Osteoblast (primary cell): ENCODE results near the gene ADAM22. TPM values are rescaled to one million over a fixed set of nuclear protein-coding genes. Genes with fewer than 3 reads are reported as not detected.

Experiments used
- DNase-seq: peaks from one replicate; pipeline ENCODE4 v3.0.0; 2011; ENCODE audit warnings: low spot score, mixed read lengths; ENCODE audit not compliant: insufficient read length; ENCODE audit errors: missing footprints
- H2AFZ ChIP-seq: 2 replicates; pipeline ENCODE4 v1.6.0; 2011; ENCODE audit warnings: mild to moderate bottlenecking, low read length
- H3K27ac ChIP-seq: 2 replicates; pipeline ENCODE4 v1.5.1; 2011; ENCODE audit warnings: mild to moderate bottlenecking, low read depth, low read length, moderate library complexity
- H3K27me3 ChIP-seq: 2 replicates; pipeline ENCODE4 v1.6.0; 2012; ENCODE audit warnings: mild to moderate bottlenecking, control low read depth, inconsistent platforms, low read length, moderate library complexity; ENCODE audit not compliant: insufficient read depth
- H3K36me3 ChIP-seq: 2 replicates; pipeline ENCODE4 v1.5.1; 2011; ENCODE audit warnings: mild to moderate bottlenecking, low read length, control low read depth, moderate library complexity; ENCODE audit not compliant: insufficient read depth
- H3K4me1 ChIP-seq: 2 replicates; pipeline ENCODE4 v1.5.1; 2011; ENCODE audit warnings: mild to moderate bottlenecking, low read length, control low read depth, moderate library complexity; ENCODE audit not compliant: insufficient read depth
- H3K4me2 ChIP-seq: 2 replicates; pipeline ENCODE4 v1.6.0; 2011; ENCODE audit warnings: mild to moderate bottlenecking, low read length; ENCODE audit not compliant: insufficient read depth
- H3K4me3 ChIP-seq: fragments of 200-600 bp; sonication (generic); 3 replicates; pipeline ENCODE4 v1.5.1; 2012; ENCODE audit warnings: mild to moderate bottlenecking, low read length, inconsistent platforms; ENCODE audit not compliant: insufficient read depth
- H3K79me2 ChIP-seq: 2 replicates; pipeline ENCODE4 v1.6.0; 2012; ENCODE audit warnings: mild to moderate bottlenecking, low read length, control low read depth, inconsistent platforms; ENCODE audit not compliant: insufficient read depth
- H3K9me3 ChIP-seq: 2 replicates; pipeline ENCODE4 v1.5.1; 2011; ENCODE audit warnings: low read depth, low read length, control low read depth
- H4K20me1 ChIP-seq: 2 replicates; pipeline ENCODE4 v1.6.0; 2012; ENCODE audit warnings: mild to moderate bottlenecking, low read length, control low read depth; ENCODE audit not compliant: insufficient read depth
- total RNA-seq: library from RNA; depleted of rRNA; stranded (reverse); fragments of >200 nt; gene quantifications from 2 replicates; pipeline ENCODE4 v1.2.3, GENCODE V29; 2012
- TF ChIP-seq, protein P1 (sequence below): IDR thresholded peaks from 2 replicates; pipeline ENCODE4 v1.5.1; 2011; ENCODE audit warnings: mild to moderate bottlenecking, low read depth, low read length, moderate library complexity; ENCODE audit errors: extremely low read depth

The ADAM22 gene
- total RNA-seq, 1 donor, result 0.36 TPM

DNA sequence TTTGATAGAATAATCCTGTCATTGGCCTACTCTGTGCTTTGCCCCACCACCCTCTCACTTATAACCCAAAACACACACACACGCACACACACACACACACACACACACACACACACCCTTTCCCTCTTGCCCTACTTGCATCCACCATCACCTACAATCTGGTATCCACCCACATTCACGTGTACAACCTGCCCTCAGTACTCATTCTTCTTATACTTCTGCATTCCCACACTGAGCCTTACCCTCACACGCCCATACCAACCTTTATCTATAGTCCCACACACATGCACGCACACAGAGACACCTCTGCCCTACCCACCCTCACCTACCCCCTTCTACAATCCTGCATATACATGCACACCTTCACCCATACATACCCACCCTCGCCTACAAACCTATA lies 296.6 kb downstream of the ADAM22 start:
- Histone ChIP-seq H3K27ac (no peak overlapping the region), H3K27me3 (peaks cover 4% of the 10 kb centered on the region), H3K4me3 (no peak overlapping the region), H2AFZ (no peak overlapping the region), H3K4me1 (peaks cover 16% of the 10 kb centered on the region), H3K79me2 (no peaks in the 10 kb centered on the region), H4K20me1 (no peaks in the 10 kb centered on the region), H3K4me2 (no peak overlapping the region), H3K36me3 (no peaks in the 10 kb centered on the region), H3K9me3 (no peaks in the 10 kb centered on the region)
- DNase-seq, result no peak
- TF ChIP-seq, protein P1, sequence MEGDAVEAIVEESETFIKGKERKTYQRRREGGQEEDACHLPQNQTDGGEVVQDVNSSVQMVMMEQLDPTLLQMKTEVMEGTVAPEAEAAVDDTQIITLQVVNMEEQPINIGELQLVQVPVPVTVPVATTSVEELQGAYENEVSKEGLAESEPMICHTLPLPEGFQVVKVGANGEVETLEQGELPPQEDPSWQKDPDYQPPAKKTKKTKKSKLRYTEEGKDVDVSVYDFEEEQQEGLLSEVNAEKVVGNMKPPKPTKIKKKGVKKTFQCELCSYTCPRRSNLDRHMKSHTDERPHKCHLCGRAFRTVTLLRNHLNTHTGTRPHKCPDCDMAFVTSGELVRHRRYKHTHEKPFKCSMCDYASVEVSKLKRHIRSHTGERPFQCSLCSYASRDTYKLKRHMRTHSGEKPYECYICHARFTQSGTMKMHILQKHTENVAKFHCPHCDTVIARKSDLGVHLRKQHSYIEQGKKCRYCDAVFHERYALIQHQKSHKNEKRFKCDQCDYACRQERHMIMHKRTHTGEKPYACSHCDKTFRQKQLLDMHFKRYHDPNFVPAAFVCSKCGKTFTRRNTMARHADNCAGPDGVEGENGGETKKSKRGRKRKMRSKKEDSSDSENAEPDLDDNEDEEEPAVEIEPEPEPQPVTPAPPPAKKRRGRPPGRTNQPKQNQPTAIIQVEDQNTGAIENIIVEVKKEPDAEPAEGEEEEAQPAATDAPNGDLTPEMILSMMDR, result no peak

DNA sequence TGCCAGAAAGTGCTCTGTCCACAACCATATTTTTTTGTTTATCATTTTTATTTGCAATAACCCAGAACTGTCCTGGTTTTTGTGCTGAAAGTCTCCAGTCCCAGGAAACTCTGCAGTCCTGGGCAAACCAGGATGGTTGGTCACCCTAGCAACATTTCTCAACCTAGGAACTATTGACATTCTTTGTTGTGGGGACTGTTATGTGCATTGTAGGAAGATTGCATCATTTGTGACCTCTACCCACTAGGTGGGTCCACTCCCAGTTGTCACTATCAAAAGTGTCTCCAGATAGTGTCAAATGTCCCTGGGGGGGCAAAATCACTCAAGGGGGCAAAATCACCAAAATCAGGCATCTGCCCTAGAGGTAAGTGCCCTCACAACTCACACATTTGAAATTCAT lies 299.8 kb downstream of the ADAM22 start:
- no peaks in the 10 kb centered on the region for H3K9me3 ChIP-seq
- TF ChIP-seq, protein P1, result no peak
- no peaks in the 10 kb centered on the region for H3K79me2 ChIP-seq
- H3K4me1 ChIP-seq, result no peaks in the 10 kb centered on the region
- no peak overlapping the region for H3K4me2 ChIP-seq
- no peak overlapping the region for H3K27ac ChIP-seq
- H3K27me3 ChIP-seq, result no peaks in the 10 kb centered on the region
- no peak overlapping the region for H3K4me3 ChIP-seq
- H4K20me1 ChIP-seq, result no peaks in the 10 kb centered on the region
- H2AFZ ChIP-seq, result no peak overlapping the region
- DNase-seq, result no peak
- H3K36me3 ChIP-seq, result no peaks in the 10 kb centered on the region

DNA sequence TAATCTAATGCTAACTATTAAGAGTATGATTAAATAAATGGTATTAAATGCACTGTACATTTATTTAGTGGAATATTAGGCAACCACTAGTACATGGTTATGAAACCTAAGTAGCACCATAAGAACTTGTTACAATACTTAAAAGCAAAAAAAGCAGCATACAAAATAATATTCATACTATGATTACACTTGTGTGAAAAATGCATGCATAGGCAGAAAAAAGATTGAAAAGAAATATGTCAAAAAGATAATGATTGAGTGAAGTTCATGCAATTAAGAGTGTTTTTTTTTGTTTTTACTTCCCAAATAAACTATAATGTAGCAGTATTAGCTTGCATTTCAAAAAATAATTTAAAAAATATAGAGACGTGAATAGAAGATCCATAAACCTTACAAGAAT lies 305.8 kb downstream of the ADAM22 start:
- Histone ChIP-seq H3K4me3 (no peak overlapping the region), H3K9me3 (no peaks in the 10 kb centered on the region), H3K4me1 (no peaks in the 10 kb centered on the region), H3K27ac (no peak overlapping the region), H3K79me2 (no peaks in the 10 kb centered on the region), H4K20me1 (no peaks in the 10 kb centered on the region), H3K36me3 (no peaks in the 10 kb centered on the region), H3K27me3 (no peaks in the 10 kb centered on the region), H2AFZ (no peak overlapping the region), H3K4me2 (no peak overlapping the region)
- no peak for DNase-seq
- TF ChIP-seq, protein P1, result no peak

DNA sequence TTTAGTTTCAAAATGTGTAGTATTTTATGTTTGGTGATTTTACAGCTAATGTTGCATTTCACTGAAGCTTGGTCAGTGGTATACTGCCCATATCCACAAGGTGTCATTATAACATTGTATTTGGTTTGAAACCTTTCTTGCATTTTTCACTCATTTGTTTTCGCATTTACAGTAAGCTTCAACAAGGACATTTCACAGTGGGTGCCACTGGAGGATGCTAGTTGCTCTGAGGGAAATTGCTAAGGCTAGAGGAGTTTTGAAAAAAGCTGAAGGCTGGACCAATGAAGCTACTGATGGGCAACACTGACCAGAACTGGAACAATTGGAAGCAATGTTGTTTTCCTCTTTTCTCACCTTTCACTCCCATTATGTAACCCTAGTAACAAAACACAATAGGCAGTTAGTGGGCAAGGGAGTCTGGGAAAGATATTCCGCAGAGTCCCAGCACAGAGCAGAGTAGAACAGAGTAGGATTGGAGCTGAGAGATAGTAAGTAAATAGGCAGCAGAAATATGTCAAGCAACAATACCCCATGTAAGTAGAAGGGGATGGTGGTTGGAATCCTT lies 309.4 kb downstream of the ADAM22 start:
- no peaks in the 10 kb centered on the region for H3K36me3 ChIP-seq
- H3K4me3 ChIP-seq, result no peak overlapping the region
- H3K4me1 ChIP-seq, result no peaks in the 10 kb centered on the region
- TF ChIP-seq, protein P1, result peak; percentile 78
- H3K79me2 ChIP-seq, result no peaks in the 10 kb centered on the region
- no peak overlapping the region for H3K4me2 ChIP-seq
- no peaks in the 10 kb centered on the region for H3K27me3 ChIP-seq
- H4K20me1 ChIP-seq, result no peaks in the 10 kb centered on the region
- peak; percentile 65 for DNase-seq
- H2AFZ ChIP-seq, result no peak overlapping the region
- H3K9me3 ChIP-seq, result no peaks in the 10 kb centered on the region
- no peak overlapping the region for H3K27ac ChIP-seq
